ENCODE measurements around the gene ATP5MG. TPM values are rescaled to one million over a fixed set of nuclear protein-coding genes. Genes with fewer than 3 reads are reported as not detected.
"Not testable (repeated sequence)": the region's sequence is repeated elsewhere in the genome, so short reads cannot be mapped to it uniquely, and the experiment has no call there.

The ATP5MG gene
- total and polyA plus RNA-seq, 2 donors (not counting 1 experiment from before 2014, with no cell fraction given): 118 to 142 TPM

- Histone ChIP-seq H3K27ac (ENCODE audit: low read length in 2 of 2) (peak overlapping the region; percentile 77 to 85), H3K4me2 (replicated peaks; ENCODE audit: low read depth, low read length, poor library complexity, severe bottlenecking) (peak overlapping the region; percentile 72), H3K9me3 (ENCODE audit: control extremely low read depth in 1 of 3, control insufficient read depth in 2 of 3, insufficient read depth in 1 of 3, low read length in 2 of 3) (no peaks in the 10 kb centered on the region), H3K27me3 (replicated peaks in 1 of 4; ENCODE audit: control extremely low read depth in 1 of 4, control insufficient read depth in 3 of 4, insufficient read depth in 4 of 4, low read length in 3 of 4) (no peaks in the 10 kb centered on the region), H3K36me3 (replicated peaks in 1 of 2; ENCODE audit: control extremely low read depth in 1 of 2, control insufficient read depth in 1 of 2, extremely low read depth in 1 of 2, insufficient read depth in 2 of 2, low read length in 1 of 2) (peaks cover 6 to 23% of the 10 kb centered on the region in 2 experiments), H3K4me3 (ENCODE audit: control extremely low read depth in 1 of 5, extremely low read depth in 1 of 5, insufficient read depth in 1 of 5, low read depth in 2 of 5, low read length in 4 of 5) (peak overlapping the region; percentile 77 to 96 (median 81)), H4K20me1 (ENCODE audit: control insufficient read depth, insufficient read depth, low read length, poor library complexity, severe bottlenecking) (peaks cover 39% of the 10 kb centered on the region), H3K9ac (ENCODE audit: low read length) (peak overlapping the region; percentile 83), H2AFZ (ENCODE audit: insufficient read depth, low read depth, low read length, poor library complexity, severe bottlenecking) (peak overlapping the region; percentile 87), H3K4me1 (ENCODE audit: control insufficient read depth in 2 of 2, insufficient read depth in 2 of 2, low read length in 2 of 2) (peaks cover 27 to 32% of the 10 kb centered on the region in 2 donors), H3K79me2 (ENCODE audit: control insufficient read depth, insufficient read depth, low read length) (peaks cover 54% of the 10 kb centered on the region)
- POLR2A ChIA-PET: interaction anchor here (0.6 to 1.3 kb wide), 6 partner anchors 16 to 395 kb away, joined by 3 to 28 read pairs (median 6); partner anchors contain the start of gene KMT2A
- CTCF ChIA-PET: interaction anchor here (0.7 to 2.8 kb wide), 7 partner anchors 34 to 585 kb away, joined by 3 to 18 read pairs (median 6); partner anchors contain the start of gene KMT2A
- 0% methylated on average over 17 of the region's 22 CpGs for WGBS (ENCODE audit: insufficient coverage)
- Mint-ChIP-seq H3K27ac (peak overlapping the region; percentile 100), H3K27me3 (no peaks in the 10 kb centered on the region), H3K9me3 (ENCODE audit: insufficient read depth) (no peaks in the 10 kb centered on the region), H3K4me1 (peaks cover 57% of the 10 kb centered on the region), H3K4me3 (peak overlapping the region; percentile 98)
- DNase-seq (no peak), ATAC-seq (ENCODE audit: low read depth) (no peak)
- TF ChIP-seq CTCF (IDR thresholded peaks at IDR 0.05) (no peak), EZH2 (IDR thresholded peaks at IDR 0.05; ENCODE audit: borderline replicate concordance, insufficient read depth, low read depth, low read length, poor library complexity, severe bottlenecking) (no peak)
- intact Hi-C loops (cut with micrococcal nuclease): loop anchor here (1.0 to 5.0 kb wide), 5 partner anchors 33 to 616 kb away; partner anchors contain the start of genes ARCN1, RPS25, TRAPPC4 and UBE4A
Observed at GRCh38 chr11:118401880-118402590, 629 bp downstream of the ATP5MG start.

GRCh38 chr11:118402594-118402993 lies 1.2 kb downstream of the ATP5MG start:
- CTCF ChIA-PET: interaction anchor here (0.6 to 2.8 kb wide), 7 partner anchors 13 to 586 kb away, joined by 3 to 18 read pairs (median 6); partner anchors contain the start of gene KMT2A
- Mint-ChIP-seq H3K27ac (peak overlapping the region; percentile 32), H3K4me3 (peak overlapping the region; percentile 98), H3K4me1 (peaks cover 57% of the 10 kb centered on the region)
- Histone ChIP-seq H3K79me2 (ENCODE audit: control insufficient read depth, insufficient read depth, low read length) (peaks cover 59% of the 10 kb centered on the region), H3K4me1 (ENCODE audit: control insufficient read depth in 2 of 2, insufficient read depth in 2 of 2, low read length in 2 of 2) (peaks cover 27 to 32% of the 10 kb centered on the region in 2 donors), H3K36me3 (replicated peaks in 1 of 2; ENCODE audit: control extremely low read depth in 1 of 2, control insufficient read depth in 1 of 2, extremely low read depth in 1 of 2, insufficient read depth in 2 of 2, low read length in 1 of 2) (peaks cover 4 to 23% of the 10 kb centered on the region in 2 experiments), H3K27ac (ENCODE audit: low read length in 2 of 2) (peak overlapping the region in 1 of 2 donors; percentile 85), H3K9ac (ENCODE audit: low read length) (peak overlapping the region; percentile 83), H4K20me1 (ENCODE audit: control insufficient read depth, insufficient read depth, low read length, poor library complexity, severe bottlenecking) (peaks cover 45% of the 10 kb centered on the region), H3K4me3 (ENCODE audit: control extremely low read depth in 1 of 5, extremely low read depth in 1 of 5, insufficient read depth in 1 of 5, low read depth in 2 of 5, low read length in 4 of 5) (peak overlapping the region; percentile 77 to 96 (median 81)), H3K4me2 (replicated peaks; ENCODE audit: low read depth, low read length, poor library complexity, severe bottlenecking) (peak overlapping the region; percentile 72)
- not testable (repeated sequence) for ATAC-seq (ENCODE audit: low read depth); H3K27me3 Mint-ChIP-seq; H2AFZ ChIP-seq (ENCODE audit: insufficient read depth, low read depth, low read length, poor library complexity, severe bottlenecking); H3K9me3 Mint-ChIP-seq (ENCODE audit: insufficient read depth); H3K27me3 ChIP-seq (replicated peaks in 1 of 4; ENCODE audit: control extremely low read depth in 1 of 4, control insufficient read depth in 3 of 4, insufficient read depth in 4 of 4, low read length in 3 of 4); DNase-seq; H3K9me3 ChIP-seq (ENCODE audit: control extremely low read depth in 1 of 3, control insufficient read depth in 2 of 3, insufficient read depth in 1 of 3, low read length in 2 of 3)
- POLR2A ChIA-PET: interaction anchor here (0.6 to 1.3 kb wide), 5 partner anchors 16 to 113 kb away, joined by 3 to 28 read pairs (median 6); partner anchors contain the start of gene KMT2A
- WGBS (ENCODE audit: insufficient coverage): 81% methylated on average over 4 of the region's 7 CpGs
- intact Hi-C loops (cut with micrococcal nuclease): loop anchor here (5.0 kb wide), 1 partner anchor 170 kb away; the partner anchor contains the start of gene ARCN1
